DOHH2 (cell line): ENCODE measurements around the gene ATP6V0E1.

Experiments used
- CTCF ChIP-seq: fragments of 200-600 bp; sonication (generic); IDR thresholded peaks from one replicate; pipeline ENCODE4 v1.5.1; 2014; ENCODE audit warnings: antibody characterized with exemption, mild to moderate bottlenecking, low read depth, low read length; ENCODE audit not compliant: poor library complexity, severe bottlenecking
- EZH2phosphoT487 ChIP-seq: fragments of 200-600 bp; sonication (generic); IDR thresholded peaks from 2 replicates; pipeline ENCODE4 v1.6.1; 2017; ENCODE audit warnings: borderline replicate concordance, mild to moderate bottlenecking, antibody characterized with exemption, low read length, moderate library complexity, mixed read lengths

DNA sequence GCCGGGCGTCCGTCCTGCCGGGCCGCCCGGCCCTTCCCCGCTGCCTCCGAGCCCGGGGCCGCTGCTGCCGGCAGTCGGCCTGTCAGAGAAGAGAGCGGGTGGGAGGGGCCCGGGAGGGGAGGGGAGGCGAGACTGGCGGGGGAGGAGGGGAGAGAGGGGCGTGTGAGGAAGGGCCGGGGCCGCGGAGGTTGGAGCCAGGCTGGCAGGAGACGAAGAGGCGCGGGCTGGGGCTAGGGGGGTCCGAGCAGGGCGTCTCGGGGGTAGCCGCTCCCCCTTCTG lies 73.2 kb downstream of the ATP6V0E1 start:
- TF ChIP-seq CTCF = no peak
- TF ChIP-seq EZH2phosphoT487 = no peak
